ENCODE measurements around the gene ETFA. TPM values are rescaled to one million over a fixed set of nuclear protein-coding genes. Genes with fewer than 3 reads are reported as not detected.
A peak's percentile ranks its signal among the peaks of the same experiment; 100 is the strongest.

ETFA gene
- total and polyA plus RNA-seq, 9 of the 15 experiments (the other 6 are each of a cell fraction or from before 2014, with no cell fraction given) = 130 to 543 (median 232) TPM

DNA sequence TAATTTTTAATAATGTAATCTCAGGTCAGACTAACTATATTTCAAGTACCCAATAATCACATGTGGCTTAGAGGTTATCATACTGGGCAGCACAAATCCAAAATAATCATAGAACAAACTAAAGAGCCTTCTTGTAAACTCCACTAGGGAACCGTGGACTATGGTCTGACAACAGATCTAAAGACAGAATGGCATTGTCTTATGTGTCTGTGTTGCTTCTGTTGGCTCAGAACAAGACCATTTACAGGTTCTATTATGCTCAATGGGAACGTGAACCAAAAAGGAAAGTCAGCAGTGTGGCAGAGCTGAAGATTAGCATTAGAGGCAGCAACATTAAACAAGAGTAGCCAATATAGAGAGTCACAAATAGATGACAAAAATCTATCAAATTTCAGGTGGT, 74.9 kb downstream of the ETFA start:
- no TSS peak for BruUV-seq (replicated peaks)
- no peak for ATAC-seq
- Histone ChIP-seq H3K9me3 (replicated peaks; ENCODE audit: control insufficient read depth, insufficient read depth, low read depth, low read length) (no peaks in the 10 kb centered on the region; the same call in 1 of the 2 replicates), H3K9ac (ENCODE audit: insufficient read depth in 1 of 2, low read depth in 2 of 2, low read length in 2 of 2) (no peak overlapping the region), H3K79me2 (ENCODE audit: control insufficient read depth, insufficient read depth, low read length) (no peaks in the 10 kb centered on the region), H3K27me3 (ENCODE audit: control insufficient read depth in 2 of 2, insufficient read depth in 2 of 2, low read length in 2 of 2) (no peaks in the 10 kb centered on the region), H3K4me3 (no peak overlapping the region), H4K20me1 (replicated peaks; ENCODE audit: control insufficient read depth, insufficient read depth, low read length) (no peaks in the 10 kb centered on the region), H3K27ac (ENCODE audit: extremely low read depth, low read depth, low read length) (no peak overlapping the region), H3K9me1 (ENCODE audit: control insufficient read depth, insufficient read depth, low read length) (no peaks in the 10 kb centered on the region), H3K4me1 (replicated peaks in 1 of 2; ENCODE audit: control insufficient read depth in 2 of 2, insufficient read depth in 2 of 2, low read length in 2 of 2) (no peaks in the 10 kb centered on the region), H3K36me3 (ENCODE audit: control insufficient read depth, insufficient read depth, low read length) (peaks cover 24% of the 10 kb centered on the region; the same call in 2 of the 3 replicates), H2AFZ (ENCODE audit: low read depth, low read length) (no peak overlapping the region), H3K4me2 (ENCODE audit: insufficient read depth, low read length) (no peak overlapping the region)
- ChIA-PET POLR2A (interaction anchor here (0.5 to 0.9 kb wide), 3 partner anchors 13 to 583 kb away, joined by 3 to 4 read pairs (median 3); no protein-coding TSS in a partner anchor), CTCF (ENCODE audit: low intra/inter-chr PET ratio) (interaction anchor here (0.6 kb wide), 1 partner anchor 491 kb away, joined by 6 read pairs; no protein-coding TSS in a partner anchor)
- no peak for FAIRE-seq
- no peak for DNase-seq (ENCODE audit: extremely low read depth in 1 of 4, low spot score in 3 of 4)
- intact Hi-C loops (cut with micrococcal nuclease) = no loop called here
- WGBS (ENCODE audit: insufficient coverage, low coverage, missing lambda C conversion rate) = 75% methylated on average over 2 of the region's 2 CpGs
- TF ChIP-seq GATA2 (CRISPR knock-in tag; IDR thresholded peaks at IDR 0.05) = no peak
- in situ Hi-C loops (cut with MboI) = no loop called here

DNA sequence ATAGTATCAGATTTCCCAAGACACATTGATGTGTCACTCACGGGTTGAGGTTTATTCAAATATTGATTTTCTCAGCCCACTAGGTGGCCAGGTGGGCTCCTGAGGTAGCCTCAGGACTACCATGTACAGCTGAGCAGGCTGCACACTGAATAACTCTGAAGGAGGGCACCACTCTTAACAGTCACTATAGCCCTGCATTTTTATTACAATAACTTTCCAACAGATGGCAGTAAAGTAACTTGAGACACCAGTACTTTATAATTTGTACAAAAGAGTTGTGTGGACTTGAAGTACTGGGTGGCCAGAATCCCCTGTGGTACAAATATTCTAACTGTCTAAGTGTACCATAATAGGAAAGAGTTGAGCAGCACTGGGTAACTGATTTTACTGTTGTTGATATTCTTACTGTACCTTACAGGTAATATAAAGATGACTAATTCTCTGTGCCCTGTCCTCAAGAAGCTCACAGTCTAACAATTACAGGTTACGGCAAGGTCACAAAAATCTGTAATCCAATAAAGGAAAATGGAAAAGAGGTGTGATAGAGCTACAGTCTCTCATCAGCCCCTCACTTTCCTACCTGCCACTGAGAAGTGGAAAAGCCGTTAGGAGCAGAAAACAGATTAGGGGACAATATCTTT, 76.0 kb downstream of the ETFA start:
- no peak overlapping the region for H3K9ac ChIP-seq (ENCODE audit: insufficient read depth in 1 of 2, low read depth in 2 of 2, low read length in 2 of 2)
- peak in 3 of 4 experiments; percentile 14 to 33 (median 17) for DNase-seq (ENCODE audit: extremely low read depth in 1 of 4, low spot score in 3 of 4)
- no peak overlapping the region for H2AFZ ChIP-seq (ENCODE audit: low read depth, low read length)
- no peak overlapping the region for H3K4me3 ChIP-seq
- H4K20me1 ChIP-seq (replicated peaks; ENCODE audit: control insufficient read depth, insufficient read depth, low read length) = no peaks in the 10 kb centered on the region
- no TSS peak for BruUV-seq (replicated peaks)
- peaks cover 32% of the 10 kb centered on the region for H3K36me3 ChIP-seq (ENCODE audit: control insufficient read depth, insufficient read depth, low read length)
- ChIA-PET CTCF (ENCODE audit: low intra/inter-chr PET ratio) (interaction anchor here (1.2 kb wide), 1 partner anchor 98 kb away, joined by 7 read pairs; no protein-coding TSS in a partner anchor), POLR2A (interaction anchor here (0.7 to 0.9 kb wide), 2 partner anchors 9 to 99 kb away, joined by 3 read pairs; no protein-coding TSS in a partner anchor)
- no peaks in the 10 kb centered on the region for H3K4me1 ChIP-seq (replicated peaks in 1 of 2; ENCODE audit: control insufficient read depth in 2 of 2, insufficient read depth in 2 of 2, low read length in 2 of 2)
- intact Hi-C loops (cut with micrococcal nuclease) (loop anchor here (1.0 kb wide), 1 partner anchor 99 kb away; no protein-coding TSS in a partner anchor), in situ Hi-C loops (cut with MboI) (no loop called here)
- no peaks in the 10 kb centered on the region for H3K27me3 ChIP-seq (ENCODE audit: control insufficient read depth in 2 of 2, insufficient read depth in 2 of 2, low read length in 2 of 2)
- H3K9me3 ChIP-seq (replicated peaks; ENCODE audit: control insufficient read depth, insufficient read depth, low read depth, low read length) = no peaks in the 10 kb centered on the region; the same call in 1 of the 2 replicates
- no peak overlapping the region for H3K27ac ChIP-seq (ENCODE audit: extremely low read depth, low read depth, low read length)
- H3K79me2 ChIP-seq (ENCODE audit: control insufficient read depth, insufficient read depth, low read length) = no peaks in the 10 kb centered on the region
- H3K9me1 ChIP-seq (ENCODE audit: control insufficient read depth, insufficient read depth, low read length) = no peaks in the 10 kb centered on the region
- FAIRE-seq = peak; percentile 52
- peak; percentile 92 for ATAC-seq
- H3K4me2 ChIP-seq (ENCODE audit: insufficient read depth, low read length) = no peak overlapping the region
- 81% methylated on average over 3 of the region's 3 CpGs for WGBS (ENCODE audit: insufficient coverage, low coverage, missing lambda C conversion rate)
- TF ChIP-seq TBP (optimal IDR thresholded peaks at IDR 0.05; ENCODE audit: low read depth, low read length) (no peak), ZC3H8 (IDR thresholded peaks at IDR 0.05) (no peak), ZNF316 (IDR thresholded peaks at IDR 0.05) (peak; percentile 35; the same call in 1 of the 2 replicates)
- TF ChIP-seq, protein P1, sequence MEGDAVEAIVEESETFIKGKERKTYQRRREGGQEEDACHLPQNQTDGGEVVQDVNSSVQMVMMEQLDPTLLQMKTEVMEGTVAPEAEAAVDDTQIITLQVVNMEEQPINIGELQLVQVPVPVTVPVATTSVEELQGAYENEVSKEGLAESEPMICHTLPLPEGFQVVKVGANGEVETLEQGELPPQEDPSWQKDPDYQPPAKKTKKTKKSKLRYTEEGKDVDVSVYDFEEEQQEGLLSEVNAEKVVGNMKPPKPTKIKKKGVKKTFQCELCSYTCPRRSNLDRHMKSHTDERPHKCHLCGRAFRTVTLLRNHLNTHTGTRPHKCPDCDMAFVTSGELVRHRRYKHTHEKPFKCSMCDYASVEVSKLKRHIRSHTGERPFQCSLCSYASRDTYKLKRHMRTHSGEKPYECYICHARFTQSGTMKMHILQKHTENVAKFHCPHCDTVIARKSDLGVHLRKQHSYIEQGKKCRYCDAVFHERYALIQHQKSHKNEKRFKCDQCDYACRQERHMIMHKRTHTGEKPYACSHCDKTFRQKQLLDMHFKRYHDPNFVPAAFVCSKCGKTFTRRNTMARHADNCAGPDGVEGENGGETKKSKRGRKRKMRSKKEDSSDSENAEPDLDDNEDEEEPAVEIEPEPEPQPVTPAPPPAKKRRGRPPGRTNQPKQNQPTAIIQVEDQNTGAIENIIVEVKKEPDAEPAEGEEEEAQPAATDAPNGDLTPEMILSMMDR (IDR thresholded peaks at IDR 0.05 in 2 of 3, conservative IDR thresholded peaks at IDR 0.05 in 1 of 3; ENCODE audit: insufficient read depth in 2 of 3, low read depth in 1 of 3, low read length in 3 of 3) = peak; percentile 23 to 65 (median 38); a peak in 2 of 6 replicates
